Hepatocyte (in vitro differentiated cells): ENCODE results near the gene ISCU.

Source experiments
- CTCF ChIP-seq: fragments of 200-600 bp; sonication (generic); IDR thresholded peaks from 2 replicates; pipeline ENCODE4 v1.5.1; 2016; ENCODE audit warnings: antibody characterized with exemption, mild to moderate bottlenecking; ENCODE audit not compliant: poor library complexity
- EZH2 ChIP-seq: fragments of 200-600 bp; sonication (generic); IDR thresholded peaks from 2 replicates; pipeline ENCODE4 v1.6.1; 2016; ENCODE audit warnings: antibody characterized with exemption, mild to moderate bottlenecking, borderline replicate concordance
- EZH2phosphoT487 ChIP-seq: fragments of 200-600 bp; sonication (generic); IDR thresholded peaks from one replicate; pipeline ENCODE4 v1.6.1; 2018; ENCODE audit warnings: antibody characterized with exemption, mild to moderate bottlenecking, low read depth, moderate library complexity; ENCODE audit not compliant: unreplicated experiment, severe bottlenecking

GRCh38 chr12:108582509-108582908, 20.1 kb downstream of the ISCU start:
- TF ChIP-seq CTCF, result no peak
- no peak for TF ChIP-seq EZH2
- TF ChIP-seq EZH2phosphoT487, result no peak
